OCI-LY7 (cell line): ENCODE measurements around the gene AVPI1.

Experiments used
- CTCF ChIP-seq: fragments of 200-600 bp; sonication (generic); conservative IDR thresholded peaks from 2 replicates; pipeline ENCODE4 v1.5.1; 2014; ENCODE audit warnings: mild to moderate bottlenecking, antibody characterized with exemption, low read length, moderate library complexity, mixed read lengths
- EZH2phosphoT487 ChIP-seq: fragments of 200-600 bp; sonication (generic); IDR thresholded peaks from 2 replicates; pipeline ENCODE4 v1.6.1; 2018; ENCODE audit warnings: low read depth, borderline replicate concordance, mild to moderate bottlenecking, mixed run types, antibody characterized with exemption, low read length, moderate library complexity, mixed read lengths

GRCh38 chr10:97686962-97687784, at the start of gene AVPI1:
- TF ChIP-seq CTCF (no peak), EZH2phosphoT487 (no peak)
